DOHH2 (cell line): ENCODE data around the gene CST8.

ENCODE experiments used
- CTCF ChIP-seq: fragments of 200-600 bp; sonication (generic); IDR thresholded peaks from one replicate; pipeline ENCODE4 v1.5.1; 2014; ENCODE audit warnings: antibody characterized with exemption, mild to moderate bottlenecking, low read depth, low read length; ENCODE audit not compliant: poor library complexity, severe bottlenecking
- EZH2phosphoT487 ChIP-seq: fragments of 200-600 bp; sonication (generic); IDR thresholded peaks from 2 replicates; pipeline ENCODE4 v1.6.1; 2017; ENCODE audit warnings: borderline replicate concordance, mild to moderate bottlenecking, antibody characterized with exemption, low read length, moderate library complexity, mixed read lengths

GRCh38 chr20:23540624-23541023 is 49.7 kb downstream of the CST8 start:
- TF ChIP-seq CTCF (no peak), EZH2phosphoT487 (no peak)
